ENCODE measurements around the gene SCRN1. TPM values are rescaled to one million over a fixed set of nuclear protein-coding genes. Genes with fewer than 3 reads are reported as not detected.

The SCRN1 gene
- total RNA-seq, 2 donors from 2014 or later = 20.4 to 30.4 TPM

GRCh38 chr7:29958667-29959358 lies 30.8 kb downstream of the SCRN1 start:
- H3K4me1 ChIP-seq = no peaks in the 10 kb centered on the region
- no peaks in the 10 kb centered on the region for H3K36me3 ChIP-seq (replicated peaks in 1 of 2; ENCODE audit: insufficient read depth in 1 of 2, low read depth in 2 of 2)
- intact Hi-C loops (cut with DNase I) = no loop called here
- DNase-seq (no peak), ATAC-seq (no peak)
- TF ChIP-seq CTCF (IDR thresholded peaks at IDR 0.05) (no peak), POLR2A (IDR thresholded peaks at IDR 0.05) (no peak)
- no peak overlapping the region for H3K4me3 ChIP-seq
- H3K27ac ChIP-seq = no peak overlapping the region
- no peaks in the 10 kb centered on the region for H3K27me3 ChIP-seq
- WGBS, 2 donors = 88 to 93% methylated on average over 8 of the region's 8 CpGs
- H3K9me3 ChIP-seq = no peaks in the 10 kb centered on the region

GRCh38 chr7:29957521-29958310 lies 31.9 kb downstream of the SCRN1 start:
- no peaks in the 10 kb centered on the region for H3K9me3 ChIP-seq
- intact Hi-C loops (cut with DNase I) = no loop called here
- no peak overlapping the region for H3K4me3 ChIP-seq
- DNase-seq (no peak), ATAC-seq (no peak)
- TF ChIP-seq CTCF (IDR thresholded peaks at IDR 0.05) (no peak), POLR2A (IDR thresholded peaks at IDR 0.05) (no peak)
- no peak overlapping the region for H3K27ac ChIP-seq
- 91 to 93% methylated on average over 8 to 9 of the region's 9 CpGs for WGBS, 2 donors
- H3K4me1 ChIP-seq = no peaks in the 10 kb centered on the region
- no peaks in the 10 kb centered on the region for H3K36me3 ChIP-seq (replicated peaks in 1 of 2; ENCODE audit: insufficient read depth in 1 of 2, low read depth in 2 of 2)
- no peaks in the 10 kb centered on the region for H3K27me3 ChIP-seq

- no peak overlapping the region for H3K27ac ChIP-seq
- peaks cover 0 to 8% of the 10 kb centered on the region in 2 donors for H3K36me3 ChIP-seq (replicated peaks in 1 of 2; ENCODE audit: insufficient read depth in 1 of 2, low read depth in 2 of 2)
- ATAC-seq = no peak
- no peaks in the 10 kb centered on the region for H3K27me3 ChIP-seq
- H3K4me1 ChIP-seq = no peaks in the 10 kb centered on the region
- no peak overlapping the region for H3K4me3 ChIP-seq
- DNase-seq = no peak
- 63 to 64% methylated on average over 3 of the region's 3 CpGs for WGBS, 2 donors
- TF ChIP-seq POLR2A (IDR thresholded peaks at IDR 0.05) = no peak
- intact Hi-C loops (cut with DNase I) = no loop called here
- no peaks in the 10 kb centered on the region for H3K9me3 ChIP-seq
These were observed 33.1 kb downstream of the SCRN1 start for GRCh38 chr7:29956487-29956836.

- TF ChIP-seq CTCF (IDR thresholded peaks at IDR 0.05) = no peak
- no peak for TF ChIP-seq POLR2A (IDR thresholded peaks at IDR 0.05)
These were observed 33.7 kb downstream of the SCRN1 start for GRCh38 chr7:29955799-29956486.

More at GRCh38 chr7:29955799-29956486, 33.7 kb downstream of the SCRN1 start:
- Histone ChIP-seq H3K27me3 (no peaks in the 10 kb centered on the region), H3K27ac (no peak overlapping the region), H3K4me3 (no peak overlapping the region), H3K4me1 (no peaks in the 10 kb centered on the region), H3K36me3 (replicated peaks in 1 of 2; ENCODE audit: insufficient read depth in 1 of 2, low read depth in 2 of 2) (peaks cover 0 to 10% of the 10 kb centered on the region in 2 donors), H3K9me3 (no peaks in the 10 kb centered on the region)
- 55 to 87% methylated on average over 8 of the region's 8 CpGs for WGBS, 2 donors
- DNase-seq = peak in 1 of 4 donors; percentile 13
- ATAC-seq = no peak
- intact Hi-C loops (cut with DNase I) = no loop called here
